Activated CD4-positive, CD25-positive, alpha-beta regulatory T cell treated with anti-CD3 and anti-CD28 coated beads, Interleukin-2, amount 50 U/mL, for 24 hours (primary cell): ENCODE results near the gene TEX28.
A peak's percentile ranks its signal among the peaks of the same experiment; 100 is the strongest.

Source experiments
- ATAC-seq, 2 donors: fragments of 150-1000 bp; cut with Tn5 transposase; one replicate each; pipeline ENCODE4 v1.10.0; 2021; ENCODE audit warnings: mild to moderate bottlenecking in 1 of 2, moderate library complexity in 1 of 2

TEX28 gene, protein sequence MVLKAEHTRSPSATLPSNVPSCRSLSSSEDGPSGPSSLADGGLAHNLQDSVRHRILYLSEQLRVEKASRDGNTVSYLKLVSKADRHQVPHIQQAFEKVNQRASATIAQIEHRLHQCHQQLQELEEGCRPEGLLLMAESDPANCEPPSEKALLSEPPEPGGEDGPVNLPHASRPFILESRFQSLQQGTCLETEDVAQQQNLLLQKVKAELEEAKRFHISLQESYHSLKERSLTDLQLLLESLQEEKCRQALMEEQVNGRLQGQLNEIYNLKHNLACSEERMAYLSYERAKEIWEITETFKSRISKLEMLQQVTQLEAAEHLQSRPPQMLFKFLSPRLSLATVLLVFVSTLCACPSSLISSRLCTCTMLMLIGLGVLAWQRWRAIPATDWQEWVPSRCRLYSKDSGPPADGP

DNA sequence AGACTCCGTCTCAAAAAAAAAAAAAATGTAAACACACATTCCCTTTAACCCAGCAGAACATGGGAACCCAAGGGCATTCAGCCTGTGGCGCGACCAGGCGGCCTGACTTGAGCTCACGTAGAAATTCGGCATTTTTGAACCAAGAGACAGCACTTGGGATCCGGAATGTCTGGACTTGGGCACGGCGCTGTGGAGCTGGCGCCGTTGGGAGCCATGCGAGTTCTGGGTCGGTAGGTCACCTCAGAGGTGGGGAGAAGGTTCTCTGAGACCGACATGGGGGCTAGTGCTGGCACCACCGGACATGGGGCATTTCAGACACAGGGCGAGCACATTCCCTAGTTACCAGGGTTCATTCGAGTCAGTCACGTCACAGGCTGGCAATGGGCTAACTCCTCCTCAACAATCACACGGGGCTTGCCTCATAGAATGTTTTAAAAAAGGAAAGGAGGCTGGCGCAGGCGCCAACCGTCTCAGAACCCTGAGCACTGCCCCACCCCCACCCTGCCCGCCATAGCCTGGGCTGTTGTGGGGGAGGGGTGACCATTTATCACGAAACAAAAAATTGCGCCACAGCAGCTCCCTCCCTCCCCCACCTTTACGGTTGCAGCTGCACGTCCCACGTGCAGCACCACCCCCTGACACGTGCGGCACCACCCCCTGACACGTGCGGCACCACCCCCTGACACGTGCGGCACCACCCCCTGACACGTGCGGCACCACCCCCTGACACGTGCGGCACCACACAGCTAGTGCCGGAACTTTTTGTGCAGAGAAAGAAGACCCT, at the start of gene TEX28:
TSS of gene TEX28 (minus strand) at position 334 of the 784 bp plus-strand sequence. CDS start 3,007 bp downstream, outside the sequence.
- no peak for ATAC-seq

GRCh38 chrX:154343620-154344019, 48.7 kb upstream of the TEX28 start:
- peak; percentile 36 for ATAC-seq

GRCh38 chrX:154343063-154343462, 48.1 kb upstream of the TEX28 start:
- ATAC-seq: peak; percentile 34 to 39

GRCh38 chrX:154341399-154342298, 46.7 kb upstream of the TEX28 start:
- peak; percentile 73 to 75 for ATAC-seq

DNA sequence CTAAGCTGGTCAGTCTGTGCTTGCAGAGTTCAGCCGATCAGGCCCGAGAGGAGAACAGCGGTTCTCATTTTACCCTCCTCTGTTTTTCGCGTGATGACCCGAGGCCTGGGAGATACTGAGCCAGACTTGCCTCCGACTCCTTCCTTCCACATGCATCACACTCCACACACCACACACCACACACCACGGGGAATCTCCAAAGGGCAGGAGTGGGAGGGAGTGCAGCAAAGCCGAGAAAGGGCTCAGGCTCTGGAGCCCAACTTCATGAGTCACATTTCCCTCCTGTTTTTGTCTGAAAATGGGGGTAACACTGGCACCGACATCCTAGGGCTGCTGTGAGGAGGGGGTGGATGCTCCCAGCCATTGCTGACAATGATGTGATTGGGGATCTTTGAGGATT, 39.6 kb upstream of the TEX28 start:
- ATAC-seq: peak in 1 of 2 donors; percentile 36

GRCh38 chrX:154333837-154334271, 38.9 kb upstream of the TEX28 start:
- no peak for ATAC-seq

GRCh38 chrX:154333116-154333515, 38.2 kb upstream of the TEX28 start:
- ATAC-seq: no peak

DNA sequence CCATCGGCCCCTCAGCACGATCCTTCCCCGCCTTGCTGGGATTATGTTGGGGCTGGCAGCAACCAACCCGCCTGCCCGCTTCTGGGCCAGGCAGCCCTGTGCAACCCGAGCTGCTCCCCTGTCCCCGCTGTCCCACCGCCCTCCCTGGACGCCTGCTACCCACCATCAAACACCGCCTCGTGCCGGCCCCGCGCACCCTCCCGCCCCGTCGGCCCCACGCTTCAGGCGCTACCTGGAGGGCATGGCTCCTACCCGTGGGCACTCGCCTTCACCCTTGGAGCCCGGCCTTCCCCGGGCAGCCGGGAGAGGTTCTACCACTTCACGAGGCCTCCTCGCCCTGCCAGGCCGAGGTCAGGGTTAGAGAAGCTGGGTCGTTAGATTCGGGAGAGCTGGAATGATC, 37.6 kb upstream of the TEX28 start:
- ATAC-seq: no peak

GRCh38 chrX:154329294-154329693, 34.4 kb upstream of the TEX28 start:
- ATAC-seq: no peak

- no peak for ATAC-seq
These were observed 33.7 kb upstream of the TEX28 start for GRCh38 chrX:154328646-154329045.

GRCh38 chrX:154327038-154327820, 32.3 kb upstream of the TEX28 start:
- peak; percentile 60 to 63 for ATAC-seq

DNA sequence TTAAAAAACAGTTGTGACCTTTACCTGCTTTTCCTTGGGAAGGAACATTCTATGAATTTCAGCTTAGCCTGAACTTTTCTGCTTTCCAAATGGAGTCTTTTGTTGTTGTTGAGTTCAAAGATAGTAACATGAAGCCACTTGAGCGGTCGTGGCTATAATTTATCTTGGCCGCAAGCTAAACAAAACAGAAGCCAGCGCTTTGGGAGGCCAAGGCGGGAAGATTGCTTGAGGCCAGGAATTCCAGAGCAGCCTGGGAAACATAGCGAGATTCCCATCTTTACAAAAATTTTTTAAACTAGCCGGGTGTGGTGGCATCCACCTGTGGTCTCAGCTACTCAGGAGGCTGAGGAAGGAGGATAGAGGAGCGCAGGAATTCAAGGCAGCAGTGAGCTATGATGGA, 30.6 kb upstream of the TEX28 start:
- no peak for ATAC-seq

DNA sequence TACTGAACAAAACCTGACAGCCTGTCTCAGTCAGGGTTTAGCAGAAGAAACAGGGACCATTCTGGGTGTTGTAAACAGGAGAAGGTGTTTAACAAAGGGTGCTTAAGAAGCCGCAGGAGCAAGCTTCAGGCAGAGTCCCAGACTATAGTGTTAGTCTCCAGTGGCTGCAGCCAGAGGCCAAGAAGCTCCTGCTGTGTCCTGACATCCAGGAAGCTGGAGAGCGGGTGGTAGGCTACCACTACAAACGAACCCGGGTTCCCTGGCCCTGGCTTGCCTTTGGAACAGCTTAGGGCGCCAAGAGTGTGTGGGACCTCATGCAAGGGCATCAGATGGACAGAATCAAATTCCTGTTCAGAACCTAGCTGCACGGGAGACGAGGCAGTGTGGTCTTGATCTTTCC, 28.6 kb upstream of the TEX28 start:
- no peak for ATAC-seq

DNA sequence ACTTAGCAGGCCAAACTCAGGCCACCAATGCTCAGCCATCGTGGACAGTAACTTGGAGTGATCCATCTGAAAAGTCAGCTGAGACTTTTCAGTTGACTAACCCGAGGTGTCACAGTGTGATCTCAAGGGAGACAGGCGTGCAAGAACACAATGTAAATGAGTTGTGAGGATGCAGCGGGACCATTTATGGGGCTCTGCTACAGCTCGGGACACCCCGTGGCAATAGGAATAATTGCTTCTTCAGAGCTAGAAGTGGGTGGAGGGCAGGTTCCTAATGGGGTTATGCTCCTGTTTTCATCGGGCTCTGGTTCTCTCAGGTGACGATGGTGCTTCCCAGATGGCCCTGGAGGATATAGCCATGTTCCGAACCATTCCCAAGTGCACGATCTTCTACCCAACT, 28.0 kb upstream of the TEX28 start:
- no peak for ATAC-seq

GRCh38 chrX:154321594-154321993, 26.7 kb upstream of the TEX28 start:
- ATAC-seq: no peak

DNA sequence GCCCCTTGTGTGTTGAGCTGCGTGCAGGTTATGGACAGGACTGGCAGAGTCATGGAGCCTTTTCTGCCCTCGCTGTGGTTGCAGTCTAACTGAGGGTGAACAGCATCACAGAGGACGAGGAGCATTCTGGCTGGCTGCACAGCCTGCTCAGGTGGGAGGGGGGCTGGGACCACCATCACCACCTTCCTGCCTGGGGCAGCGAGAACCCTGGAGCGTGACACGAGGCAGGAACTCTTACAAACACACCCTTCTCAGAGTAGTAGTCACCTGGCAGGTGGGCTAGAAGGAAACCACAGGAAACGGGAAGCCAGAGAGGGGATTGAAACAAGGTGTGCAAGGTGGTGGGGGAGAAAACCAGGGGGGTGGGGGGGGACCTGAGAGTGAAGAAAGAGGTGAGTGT, 26.2 kb upstream of the TEX28 start:
- ATAC-seq: no peak

DNA sequence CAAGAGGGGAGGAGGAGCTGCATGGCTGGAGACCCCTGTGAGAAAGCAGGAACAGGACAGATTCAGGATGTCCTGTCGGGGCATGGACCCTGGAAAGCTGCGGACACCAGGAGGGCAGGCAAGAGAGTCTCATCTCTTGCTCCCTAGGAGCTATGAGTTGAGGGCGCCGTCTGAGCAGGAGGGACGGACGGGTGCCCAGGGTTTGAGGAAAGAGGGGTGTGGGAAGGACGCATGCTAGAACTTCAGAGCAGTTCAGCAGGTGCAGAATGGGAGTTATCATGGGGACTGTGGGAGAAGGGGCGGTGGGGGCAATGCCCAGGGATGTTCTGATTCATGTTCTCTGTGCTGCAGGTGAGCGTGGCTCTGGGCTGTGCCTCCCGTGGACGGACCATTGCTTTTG, 25.5 kb upstream of the TEX28 start:
- no peak for ATAC-seq

DNA sequence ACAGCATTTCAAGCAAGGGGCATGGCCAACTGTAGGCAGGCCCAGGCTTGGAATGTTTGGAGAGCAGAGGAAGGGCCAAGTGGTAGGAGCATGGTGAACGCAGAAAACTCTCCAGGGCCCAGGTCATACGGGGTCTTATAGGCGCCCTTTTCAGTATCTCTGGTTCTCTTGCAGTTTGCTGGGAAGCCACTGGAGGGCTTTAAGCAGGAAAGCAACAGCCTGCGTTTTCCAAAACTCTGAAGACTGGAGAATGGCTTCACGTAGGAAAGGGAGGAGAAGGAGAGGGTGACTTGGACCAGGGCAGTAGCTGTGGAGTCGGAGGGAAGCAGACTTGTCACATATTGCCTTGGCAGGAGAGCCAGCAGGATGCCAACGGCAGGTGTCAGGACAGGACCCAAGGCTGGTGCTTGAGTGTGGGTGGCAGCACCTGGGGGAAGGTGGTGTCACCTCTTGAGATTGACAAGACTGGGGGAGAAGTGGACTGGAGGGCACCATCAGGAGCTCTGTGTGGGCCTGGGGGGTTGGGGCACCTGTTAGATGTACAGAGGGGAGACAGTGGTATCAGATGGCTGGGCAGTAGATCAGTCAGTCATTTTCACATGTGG, 22.6 kb upstream of the TEX28 start:
- ATAC-seq: no peak

DNA sequence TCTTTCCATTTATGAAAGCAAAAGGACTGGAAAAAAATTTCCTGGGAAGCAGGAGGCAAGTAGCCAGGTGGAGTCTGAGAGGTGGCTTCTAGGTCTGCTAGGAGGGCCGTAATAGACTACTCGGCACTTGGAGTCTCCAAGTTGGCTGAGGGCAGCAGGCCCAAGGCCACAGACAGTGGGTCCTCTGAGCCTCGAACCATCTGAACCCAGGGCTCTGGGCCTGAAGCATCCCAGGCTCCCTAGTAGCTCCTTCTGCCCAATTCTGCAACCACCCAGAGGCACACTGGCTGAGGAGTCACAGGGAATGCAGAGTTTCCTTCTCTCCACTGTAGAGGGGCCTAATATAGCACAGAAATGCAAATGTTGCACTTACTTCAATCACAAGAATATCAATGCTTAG, 20.5 kb upstream of the TEX28 start:
- no peak for ATAC-seq

GRCh38 chrX:154313147-154313546, 18.2 kb upstream of the TEX28 start:
- peak; percentile 74 to 84 for ATAC-seq

- ATAC-seq: no peak
These were observed 17.2 kb upstream of the TEX28 start for GRCh38 chrX:154312116-154312515.
